ENCODE measurements around the gene JMJD8.
"Not testable (repeated sequence)": the region's sequence is repeated elsewhere in the genome, so short reads cannot be mapped to it uniquely, and the experiment has no call there.

The JMJD8 gene

GRCh38 chr16:692356-693108, 8.4 kb upstream of the JMJD8 start:
- Histone ChIP-seq H3K9me3 (ENCODE audit: control insufficient read depth in 5 of 5, low read length in 5 of 5) (peaks cover 0 to 4% (median 0%) of the 10 kb centered on the region in 5 donors), H3K4me3 (ENCODE audit: low read depth in 1 of 5, low read length in 5 of 5) (no peak overlapping the region), H3K9ac (ENCODE audit: low read length in 5 of 5) (no peak overlapping the region), H3K36me3 (ENCODE audit: control insufficient read depth in 5 of 5, insufficient read depth in 5 of 5, low read length in 5 of 5) (peaks cover 0 to 4% (median 3%) of the 10 kb centered on the region in 5 donors), H3K27me3 (ENCODE audit: control insufficient read depth in 5 of 5, insufficient read depth in 4 of 5, low read length in 5 of 5) (peaks cover 28 to 45% (median 34%) of the 10 kb centered on the region in 5 donors), H3K27ac (ENCODE audit: low read depth, low read length) (no peak overlapping the region), H3K4me1 (ENCODE audit: control insufficient read depth in 5 of 5, insufficient read depth in 5 of 5, low read length in 5 of 5) (peaks cover 6 to 37% (median 29%) of the 10 kb centered on the region in 5 donors)

DNA sequence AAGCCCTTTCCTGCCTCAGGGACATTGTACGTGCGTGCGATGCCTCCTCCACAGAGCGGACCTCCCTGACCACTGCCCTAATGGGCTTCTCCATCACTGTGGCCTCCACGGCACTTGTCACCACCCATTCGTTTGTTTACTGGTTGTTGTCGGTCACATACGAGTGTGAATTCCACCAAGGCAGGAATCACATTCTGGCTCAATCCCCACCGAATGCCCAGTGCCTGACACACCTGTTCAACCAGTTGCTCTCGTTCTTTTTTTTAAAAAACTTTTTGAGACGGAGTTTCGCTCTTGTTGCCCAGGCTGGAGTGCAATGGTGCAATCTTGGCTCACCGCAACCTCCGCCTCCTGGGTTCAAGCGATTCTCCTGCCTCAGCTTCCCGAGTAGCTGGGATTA, 7.1 kb upstream of the JMJD8 start:
- H3K9me3 ChIP-seq (ENCODE audit: control insufficient read depth in 5 of 5, low read length in 5 of 5); H3K9ac ChIP-seq (ENCODE audit: low read length in 5 of 5); H3K27ac ChIP-seq (ENCODE audit: low read depth, low read length); H3K4me3 ChIP-seq (ENCODE audit: low read depth in 1 of 5, low read length in 5 of 5): not testable (repeated sequence)
- Histone ChIP-seq H3K4me1 (ENCODE audit: control insufficient read depth in 5 of 5, insufficient read depth in 5 of 5, low read length in 5 of 5) (peaks cover 6 to 37% (median 29%) of the 10 kb centered on the region in 5 donors), H3K36me3 (ENCODE audit: control insufficient read depth in 5 of 5, insufficient read depth in 5 of 5, low read length in 5 of 5) (peaks cover 0 to 16% (median 15%) of the 10 kb centered on the region in 5 donors), H3K27me3 (ENCODE audit: control insufficient read depth in 5 of 5, insufficient read depth in 4 of 5, low read length in 5 of 5) (peaks cover 25 to 37% (median 30%) of the 10 kb centered on the region in 5 donors)

- no peaks in the 10 kb centered on the region for H3K9me3 ChIP-seq (ENCODE audit: control insufficient read depth in 5 of 5, low read length in 5 of 5)
- H3K4me1 ChIP-seq (ENCODE audit: control insufficient read depth in 5 of 5, insufficient read depth in 5 of 5, low read length in 5 of 5): peaks cover 6 to 43% (median 31%) of the 10 kb centered on the region in 5 donors
- H3K4me3 ChIP-seq (ENCODE audit: low read depth in 1 of 5, low read length in 5 of 5): peak overlapping the region; percentile 78 to 95 (median 90)
- peak overlapping the region; percentile 70 for H3K27ac ChIP-seq (ENCODE audit: low read depth, low read length)
- peak overlapping the region; percentile 84 to 98 (median 97) for H3K9ac ChIP-seq (ENCODE audit: low read length in 5 of 5)
- H3K36me3 ChIP-seq (ENCODE audit: control insufficient read depth in 5 of 5, insufficient read depth in 5 of 5, low read length in 5 of 5): peaks cover 0 to 16% (median 15%) of the 10 kb centered on the region in 5 donors
- peaks cover 14 to 20% (median 18%) of the 10 kb centered on the region in 5 donors for H3K27me3 ChIP-seq (ENCODE audit: control insufficient read depth in 5 of 5, insufficient read depth in 4 of 5, low read length in 5 of 5)
Measured at GRCh38 chr16:689175-689897, 5.2 kb upstream of the JMJD8 start.

DNA sequence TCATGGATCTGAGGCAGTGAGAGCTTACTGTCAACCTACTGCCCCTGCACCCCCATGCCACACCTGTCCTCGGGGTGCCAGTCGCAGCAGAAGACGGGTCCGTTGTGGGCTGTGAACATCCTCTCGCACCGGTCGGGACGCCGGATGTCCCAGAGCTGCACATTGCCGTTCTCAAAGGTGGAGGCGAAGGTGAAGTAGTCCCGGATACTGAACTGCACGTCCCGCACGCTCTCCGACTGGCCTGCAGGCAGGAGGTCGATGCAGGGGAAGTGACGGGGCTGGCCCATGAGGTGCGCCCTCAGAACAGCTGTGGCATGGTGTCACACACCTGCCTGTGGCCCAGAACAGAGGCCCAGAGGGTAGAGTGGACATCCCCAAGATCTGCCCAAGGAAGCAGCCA, 3.4 kb upstream of the JMJD8 start:
- peaks cover 6 to 59% (median 46%) of the 10 kb centered on the region in 5 donors for H3K4me1 ChIP-seq (ENCODE audit: control insufficient read depth in 5 of 5, insufficient read depth in 5 of 5, low read length in 5 of 5)
- peaks cover 0 to 5% (median 5%) of the 10 kb centered on the region in 5 donors for H3K27me3 ChIP-seq (ENCODE audit: control insufficient read depth in 5 of 5, insufficient read depth in 4 of 5, low read length in 5 of 5)
- H3K27ac ChIP-seq (ENCODE audit: low read depth, low read length): no peak overlapping the region
- no peak overlapping the region for H3K4me3 ChIP-seq (ENCODE audit: low read depth in 1 of 5, low read length in 5 of 5)
- H3K36me3 ChIP-seq (ENCODE audit: control insufficient read depth in 5 of 5, insufficient read depth in 5 of 5, low read length in 5 of 5): peaks cover 0 to 24% (median 20%) of the 10 kb centered on the region in 5 donors
- no peak overlapping the region for H3K9ac ChIP-seq (ENCODE audit: low read length in 5 of 5)
- no peaks in the 10 kb centered on the region for H3K9me3 ChIP-seq (ENCODE audit: control insufficient read depth in 5 of 5, low read length in 5 of 5)

DNA sequence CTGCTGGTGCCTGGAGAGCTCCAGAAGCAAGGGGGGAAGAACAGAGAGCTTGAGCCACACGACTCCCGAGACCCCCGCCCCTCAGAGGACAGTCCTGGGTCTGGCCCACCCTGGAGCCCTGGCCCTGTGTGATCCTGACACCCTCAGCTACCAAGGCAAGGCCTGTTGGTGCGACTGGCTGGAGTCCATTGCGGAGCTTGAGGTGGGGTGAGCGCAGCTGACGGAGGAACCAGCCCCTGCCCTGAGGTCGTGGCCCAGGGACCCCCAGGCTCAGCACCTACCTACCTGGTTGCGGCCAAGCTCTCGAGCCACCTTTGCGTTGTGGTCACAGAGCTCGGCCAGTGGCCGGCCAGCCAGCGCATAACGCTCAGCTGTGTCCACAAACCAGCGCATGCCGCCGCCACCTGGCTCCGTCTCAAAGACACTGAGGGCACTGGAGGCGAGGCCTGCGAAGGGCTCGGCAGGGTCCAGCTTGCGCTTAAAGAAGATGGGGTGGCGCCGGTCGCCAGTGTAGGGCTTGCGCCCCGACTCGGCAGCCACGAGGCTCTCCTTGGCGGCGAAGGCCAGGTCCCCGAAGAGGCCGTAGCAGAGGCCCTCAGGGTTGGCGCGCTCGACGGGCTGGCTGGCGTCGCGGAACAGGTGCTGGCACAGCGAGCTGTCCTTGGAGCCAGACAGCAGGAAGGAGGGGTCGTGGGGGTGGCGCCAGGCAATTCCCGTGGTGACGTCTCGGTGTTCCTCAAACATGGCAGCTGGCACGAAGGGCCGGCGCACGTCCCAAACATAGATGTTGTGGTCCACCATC, 2.5 kb upstream of the JMJD8 start:
- no peaks in the 10 kb centered on the region for H3K27me3 ChIP-seq (ENCODE audit: control insufficient read depth in 5 of 5, insufficient read depth in 4 of 5, low read length in 5 of 5)
- H3K27ac ChIP-seq (ENCODE audit: low read depth, low read length): no peak overlapping the region
- peaks cover 7 to 67% (median 55%) of the 10 kb centered on the region in 5 donors for H3K4me1 ChIP-seq (ENCODE audit: control insufficient read depth in 5 of 5, insufficient read depth in 5 of 5, low read length in 5 of 5)
- H3K36me3 ChIP-seq (ENCODE audit: control insufficient read depth in 5 of 5, insufficient read depth in 5 of 5, low read length in 5 of 5): peaks cover 0 to 32% (median 29%) of the 10 kb centered on the region in 5 donors
- H3K9me3 ChIP-seq (ENCODE audit: control insufficient read depth in 5 of 5, low read length in 5 of 5): no peaks in the 10 kb centered on the region
- no peak overlapping the region for H3K4me3 ChIP-seq (ENCODE audit: low read depth in 1 of 5, low read length in 5 of 5)
- no peak overlapping the region for H3K9ac ChIP-seq (ENCODE audit: low read length in 5 of 5)

- Histone ChIP-seq H3K27ac (ENCODE audit: low read depth, low read length) (no peak overlapping the region), H3K4me3 (ENCODE audit: low read depth in 1 of 5, low read length in 5 of 5) (no peak overlapping the region), H3K9ac (ENCODE audit: low read length in 5 of 5) (no peak overlapping the region), H3K27me3 (ENCODE audit: control insufficient read depth in 5 of 5, insufficient read depth in 4 of 5, low read length in 5 of 5) (no peaks in the 10 kb centered on the region), H3K4me1 (ENCODE audit: control insufficient read depth in 5 of 5, insufficient read depth in 5 of 5, low read length in 5 of 5) (peaks cover 11 to 74% (median 62%) of the 10 kb centered on the region in 5 donors), H3K36me3 (ENCODE audit: control insufficient read depth in 5 of 5, insufficient read depth in 5 of 5, low read length in 5 of 5) (peaks cover 0 to 35% (median 31%) of the 10 kb centered on the region in 5 donors), H3K9me3 (ENCODE audit: control insufficient read depth in 5 of 5, low read length in 5 of 5) (no peaks in the 10 kb centered on the region)
Measured at GRCh38 chr16:685967-686366, 1.8 kb upstream of the JMJD8 start.

GRCh38 chr16:684961-685696, 995 bp upstream of the JMJD8 start:
- Histone ChIP-seq H3K4me3 (ENCODE audit: low read depth in 1 of 5, low read length in 5 of 5) (peak overlapping the region in 2 of 5 donors; percentile 68 to 78), H3K27ac (ENCODE audit: low read depth, low read length) (no peak overlapping the region), H3K27me3 (ENCODE audit: control insufficient read depth in 5 of 5, insufficient read depth in 4 of 5, low read length in 5 of 5) (no peaks in the 10 kb centered on the region), H3K9me3 (ENCODE audit: control insufficient read depth in 5 of 5, low read length in 5 of 5) (no peaks in the 10 kb centered on the region), H3K36me3 (ENCODE audit: control insufficient read depth in 5 of 5, insufficient read depth in 5 of 5, low read length in 5 of 5) (peaks cover 0 to 35% (median 31%) of the 10 kb centered on the region in 5 donors), H3K9ac (ENCODE audit: low read length in 5 of 5) (no peak overlapping the region), H3K4me1 (ENCODE audit: control insufficient read depth in 5 of 5, insufficient read depth in 5 of 5, low read length in 5 of 5) (peaks cover 11 to 71% (median 59%) of the 10 kb centered on the region in 5 donors)

DNA sequence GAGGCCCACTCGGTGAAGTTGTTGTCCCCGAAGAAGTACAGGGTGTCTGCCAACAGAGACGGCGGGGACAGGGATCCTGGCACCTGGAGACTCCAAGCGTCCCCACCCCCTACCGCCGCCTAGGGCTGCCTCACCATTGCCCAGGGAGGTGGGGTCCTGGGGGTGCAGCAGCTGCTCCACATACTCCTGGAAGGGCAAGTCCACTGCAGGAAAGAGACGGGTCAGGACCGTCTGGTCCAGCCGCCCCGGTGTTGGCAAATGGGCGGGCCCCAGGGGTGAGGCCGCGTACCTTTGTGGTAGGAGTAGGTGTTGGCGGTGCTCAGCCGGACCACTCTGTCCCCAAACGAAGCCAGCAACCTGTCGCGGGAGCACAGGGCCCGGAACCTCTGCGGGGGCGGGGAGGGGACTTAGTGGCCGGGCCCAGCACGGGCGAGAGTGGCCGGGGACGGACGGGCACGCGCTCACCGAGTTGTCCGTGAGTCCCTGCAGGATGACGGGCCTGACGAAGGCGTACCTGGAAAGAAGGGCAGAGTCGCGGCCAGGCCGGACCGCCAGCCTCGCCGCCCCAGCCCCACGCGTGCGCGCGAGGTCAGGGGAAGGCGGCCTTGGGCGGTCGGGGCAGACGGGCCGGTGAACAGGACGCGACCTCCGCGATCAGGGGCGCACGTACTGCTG, 601 bp downstream of the JMJD8 start:
- H3K9ac ChIP-seq (ENCODE audit: low read length in 5 of 5): peak overlapping the region in 3 of 5 donors; percentile 62 to 71 (median 68)

More for the DNA sequence above, 601 bp downstream of the JMJD8 start:
- Histone ChIP-seq H3K4me1 (ENCODE audit: control insufficient read depth in 5 of 5, insufficient read depth in 5 of 5, low read length in 5 of 5) (peaks cover 4 to 68% (median 51%) of the 10 kb centered on the region in 5 donors), H3K9me3 (ENCODE audit: control insufficient read depth in 5 of 5, low read length in 5 of 5) (no peaks in the 10 kb centered on the region), H3K27ac (ENCODE audit: low read depth, low read length) (peak overlapping the region; percentile 37), H3K36me3 (ENCODE audit: control insufficient read depth in 5 of 5, insufficient read depth in 5 of 5, low read length in 5 of 5) (peaks cover 0 to 35% (median 31%) of the 10 kb centered on the region in 5 donors), H3K4me3 (ENCODE audit: low read depth in 1 of 5, low read length in 5 of 5) (peak overlapping the region in 4 of 5 donors; percentile 67 to 80 (median 73)), H3K27me3 (ENCODE audit: control insufficient read depth in 5 of 5, insufficient read depth in 4 of 5, low read length in 5 of 5) (no peaks in the 10 kb centered on the region)
